Endodermal cell (in vitro differentiated cells): ENCODE data around the gene ZBTB4. TPM values are rescaled to one million over a fixed set of nuclear protein-coding genes. Genes with fewer than 3 reads are reported as not detected.

Source experiments
- DNase-seq: peaks from one replicate; pipeline ENCODE4 v3.0.0-alpha.2; 2017
- H3K27ac ChIP-seq: 2 replicates; pipeline ENCODE4 v1.5.1; 2013; ENCODE audit warnings: mild to moderate bottlenecking, low read depth, low read length, moderate library complexity
- H3K27me3 ChIP-seq: 2 replicates; pipeline ENCODE4 v1.6.1; 2013; ENCODE audit warnings: mild to moderate bottlenecking, low read length, moderate library complexity; ENCODE audit not compliant: insufficient read depth, control insufficient read depth, poor library complexity, severe bottlenecking
- H3K36me3 ChIP-seq: 2 replicates; pipeline ENCODE4 v1.7.0; 2013; ENCODE audit warnings: mild to moderate bottlenecking, low read length, moderate library complexity; ENCODE audit not compliant: control insufficient read depth, insufficient read depth
- H3K4me1 ChIP-seq: one replicate; pipeline ENCODE4 v1.7.0; 2013; ENCODE audit warnings: low read length; ENCODE audit not compliant: control insufficient read depth, insufficient read depth
- H3K4me3 ChIP-seq: 2 replicates; pipeline ENCODE4 v1.5.1; 2013; ENCODE audit warnings: mild to moderate bottlenecking, low read length, moderate library complexity
- H3K9ac ChIP-seq: 2 replicates; pipeline ENCODE4 v1.6.1; 2013; ENCODE audit warnings: mild to moderate bottlenecking, low read length, moderate library complexity; ENCODE audit not compliant: poor library complexity, severe bottlenecking; ENCODE audit errors: extremely low read depth
- H3K9me3 ChIP-seq: 2 replicates; pipeline ENCODE4 v1.6.1; 2013; ENCODE audit warnings: mild to moderate bottlenecking, low read length, moderate library complexity; ENCODE audit not compliant: control insufficient read depth
- H3K27ac Mint-ChIP-seq: 2 replicates; pipeline ENCODE4 v1.8.0; 2020; ENCODE audit warnings: mixed read lengths
- H3K27me3 Mint-ChIP-seq: 2 replicates; pipeline ENCODE4 v1.8.0; 2021; ENCODE audit warnings: mild to moderate bottlenecking, mixed read lengths; ENCODE audit not compliant: insufficient read depth
- H3K36me3 Mint-ChIP-seq: 2 replicates; pipeline ENCODE4 v1.8.0; 2020; ENCODE audit warnings: low read depth, mixed read lengths
- H3K4me1 Mint-ChIP-seq: 2 replicates; pipeline ENCODE4 v1.8.0; 2020; ENCODE audit warnings: mixed read lengths
- H3K4me3 Mint-ChIP-seq: 2 replicates; pipeline ENCODE4 v1.8.0; 2020; ENCODE audit warnings: mild to moderate bottlenecking, moderate library complexity, mixed read lengths
- H3K9me3 Mint-ChIP-seq: 2 replicates; pipeline ENCODE4 v1.8.0; 2020; ENCODE audit warnings: mild to moderate bottlenecking, mixed read lengths
- WGBS, 2 experiments: methylation state at CpG; one replicate each; pipeline versions ENCODE4 v1.1.5 to v1.1.7; 2013; ENCODE audit warnings: missing lambda C conversion rate in 2 of 2, mixed read lengths in 1 of 2; ENCODE audit not compliant: insufficient coverage in 1 of 2, insufficient read length in 1 of 2; 5-methylcytosine and 5-hydroxymethylcytosine counted together
- long read RNA-seq, 4 experiments: library from polyadenylated mRNA in 2 of 4; library from RNA in 1 of 4; library from capped mRNA in 1 of 4; stranded (forward) in 3 of 4; unstranded in 1 of 4; transcript quantifications; one replicate each; pipeline ENCODE4 v2.0.0, GENCODE V29; 2020 to 2021; ENCODE audit warnings: inconsistent platforms in 1 of 4
- polyA plus RNA-seq, 2 experiments: library from polyadenylated mRNA; stranded (reverse); fragments of 50-300 nt; gene quantifications; one replicate each; pipeline ENCODE4 v1.2.3, GENCODE V29; 2013
- total RNA-seq, 2 donors: library from RNA; stranded (reverse); fragmentation: NEBNext Ultra II Directional in 1 of 2; extraction: Animal tissue kit (Norgen Biotek cat#: 25700) in 1 of 2; gene quantifications; 2 replicates in 1 of 2; 3 replicates in 1 of 2; pipeline ENCODE4 v1.2.1, GENCODE V29; 2021
- TF ChIP-seq, protein P1 (sequence below): fragments of 200-600 bp; sonication (generic); conservative IDR thresholded peaks from 2 replicates; pipeline ENCODE4 v1.5.0; 2021; ENCODE audit warnings: antibody characterized with exemption, mild to moderate bottlenecking

ZBTB4 gene, protein sequence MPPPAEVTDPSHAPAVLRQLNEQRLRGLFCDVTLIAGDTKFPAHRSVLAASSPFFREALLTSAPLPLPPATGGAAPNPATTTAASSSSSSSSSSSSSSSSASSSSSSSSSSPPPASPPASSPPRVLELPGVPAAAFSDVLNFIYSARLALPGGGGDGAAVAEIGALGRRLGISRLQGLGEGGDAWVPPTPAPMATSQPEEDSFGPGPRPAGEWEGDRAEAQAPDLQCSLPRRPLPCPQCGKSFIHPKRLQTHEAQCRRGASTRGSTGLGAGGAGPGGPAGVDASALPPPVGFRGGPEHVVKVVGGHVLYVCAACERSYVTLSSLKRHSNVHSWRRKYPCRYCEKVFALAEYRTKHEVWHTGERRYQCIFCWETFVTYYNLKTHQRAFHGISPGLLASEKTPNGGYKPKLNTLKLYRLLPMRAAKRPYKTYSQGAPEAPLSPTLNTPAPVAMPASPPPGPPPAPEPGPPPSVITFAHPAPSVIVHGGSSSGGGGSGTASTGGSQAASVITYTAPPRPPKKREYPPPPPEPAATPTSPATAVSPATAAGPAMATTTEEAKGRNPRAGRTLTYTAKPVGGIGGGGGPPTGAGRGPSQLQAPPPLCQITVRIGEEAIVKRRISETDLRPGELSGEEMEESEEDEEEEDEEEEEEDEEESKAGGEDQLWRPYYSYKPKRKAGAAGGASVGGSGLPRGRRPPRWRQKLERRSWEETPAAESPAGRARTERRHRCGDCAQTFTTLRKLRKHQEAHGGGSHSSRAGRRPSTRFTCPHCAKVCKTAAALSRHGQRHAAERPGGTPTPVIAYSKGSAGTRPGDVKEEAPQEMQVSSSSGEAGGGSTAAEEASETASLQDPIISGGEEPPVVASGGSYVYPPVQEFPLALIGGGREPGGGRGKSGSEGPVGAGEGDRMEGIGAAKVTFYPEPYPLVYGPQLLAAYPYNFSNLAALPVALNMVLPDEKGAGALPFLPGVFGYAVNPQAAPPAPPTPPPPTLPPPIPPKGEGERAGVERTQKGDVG
- total RNA-seq: 10 to 100 TPM; 18.8 to 25.5 TPM
- 13.0 TPM for polyA plus RNA-seq (2013, experiment 1 of 2)
- 12.7 TPM for polyA plus RNA-seq (2013, experiment 2 of 2)
- long read RNA-seq, experiment 1, partial matches to known transcripts: 0 of 5 reads
- long read RNA-seq, experiment 1, other reads (novel, unspliced or antisense): 5 of 5 reads
- long read RNA-seq, experiment 2, full-length matches to known transcripts: 18 of 42 reads
- long read RNA-seq, experiment 2, partial matches to known transcripts: 2 of 42 reads
- long read RNA-seq, experiment 2, other reads (novel, unspliced or antisense): 22 of 42 reads
- long read RNA-seq, experiment 3, partial matches to known transcripts: 0 of 10 reads
- long read RNA-seq, experiment 3, other reads (novel, unspliced or antisense): 10 of 10 reads
- long read RNA-seq, experiment 4, partial matches to known transcripts: 0 of 2 reads
- long read RNA-seq, experiment 4, other reads (novel, unspliced or antisense): 2 of 2 reads

DNA sequence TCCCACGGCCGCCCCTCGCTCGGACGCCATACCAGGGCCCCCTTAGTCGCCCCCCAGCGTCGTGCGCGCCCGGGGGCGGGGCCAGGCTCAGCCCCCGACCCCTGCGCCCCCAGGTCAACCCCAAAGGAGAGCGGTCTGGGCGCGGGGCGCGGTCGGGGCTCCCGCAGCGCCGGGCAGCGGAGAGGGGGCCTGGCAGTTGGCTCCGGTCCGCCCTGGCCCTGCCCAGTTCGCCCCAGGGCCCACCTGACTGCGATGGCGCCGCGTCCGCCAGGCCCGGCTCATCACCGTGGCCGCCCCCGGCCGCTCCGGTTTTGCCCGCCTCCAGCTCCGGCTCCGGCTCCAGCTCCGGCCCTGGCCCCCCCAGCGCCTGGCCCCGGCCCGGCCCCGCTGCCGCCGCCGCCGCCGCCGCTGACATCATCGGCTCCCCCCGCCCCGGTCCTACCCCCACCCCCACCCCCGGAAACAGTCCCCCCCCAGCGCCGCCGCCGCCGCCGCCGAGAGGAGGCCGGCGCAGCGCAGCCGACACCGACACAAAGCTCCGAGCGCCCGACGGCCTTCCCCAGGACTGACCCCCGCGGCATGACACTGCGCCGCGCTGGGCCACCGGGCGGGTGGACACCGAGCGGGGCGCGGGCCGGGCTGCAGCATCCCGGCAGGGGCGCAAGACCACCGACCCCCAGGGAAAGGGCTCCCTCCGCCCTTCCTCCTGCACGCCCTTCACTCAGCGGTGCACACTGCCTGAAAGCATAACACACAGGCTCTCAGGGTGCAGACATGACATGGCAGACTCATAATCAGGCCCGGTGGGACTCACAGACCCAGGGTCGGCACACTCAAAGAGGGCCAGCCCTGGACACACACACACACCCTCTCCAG is at the start of gene ZBTB4:
Gene ZBTB4 (minus strand): TSS at position 419 of the 876 bp plus-strand sequence. CDS start 12,830 bp downstream, outside the sequence.
- Histone ChIP-seq H3K4me1 (peaks cover 15% of the 10 kb centered on the region), H3K9ac (peak within 1 kb of the TSS; percentile 76), H3K27me3 (no peaks in the 10 kb centered on the region), H3K36me3 (no peaks in the 10 kb centered on the region), H3K4me3 (peak within 1 kb of the TSS; percentile 84), H3K27ac (peak within 1 kb of the TSS; percentile 79), H3K9me3 (no peaks in the 10 kb centered on the region)
- H3K27me3 Mint-ChIP-seq: no peaks in the 10 kb centered on the region
- peaks cover 48% of the 10 kb centered on the region for H3K4me1 Mint-ChIP-seq
- TF ChIP-seq, protein P1, sequence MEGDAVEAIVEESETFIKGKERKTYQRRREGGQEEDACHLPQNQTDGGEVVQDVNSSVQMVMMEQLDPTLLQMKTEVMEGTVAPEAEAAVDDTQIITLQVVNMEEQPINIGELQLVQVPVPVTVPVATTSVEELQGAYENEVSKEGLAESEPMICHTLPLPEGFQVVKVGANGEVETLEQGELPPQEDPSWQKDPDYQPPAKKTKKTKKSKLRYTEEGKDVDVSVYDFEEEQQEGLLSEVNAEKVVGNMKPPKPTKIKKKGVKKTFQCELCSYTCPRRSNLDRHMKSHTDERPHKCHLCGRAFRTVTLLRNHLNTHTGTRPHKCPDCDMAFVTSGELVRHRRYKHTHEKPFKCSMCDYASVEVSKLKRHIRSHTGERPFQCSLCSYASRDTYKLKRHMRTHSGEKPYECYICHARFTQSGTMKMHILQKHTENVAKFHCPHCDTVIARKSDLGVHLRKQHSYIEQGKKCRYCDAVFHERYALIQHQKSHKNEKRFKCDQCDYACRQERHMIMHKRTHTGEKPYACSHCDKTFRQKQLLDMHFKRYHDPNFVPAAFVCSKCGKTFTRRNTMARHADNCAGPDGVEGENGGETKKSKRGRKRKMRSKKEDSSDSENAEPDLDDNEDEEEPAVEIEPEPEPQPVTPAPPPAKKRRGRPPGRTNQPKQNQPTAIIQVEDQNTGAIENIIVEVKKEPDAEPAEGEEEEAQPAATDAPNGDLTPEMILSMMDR: peak; percentile 23
- no peaks in the 10 kb centered on the region for H3K9me3 Mint-ChIP-seq
- 1 to 2% methylated on average over 15 to 77 of the region's 92 CpGs for WGBS, 2 experiments
- H3K36me3 Mint-ChIP-seq: peaks cover 4% of the 10 kb centered on the region
- peak within 1 kb of the TSS; percentile 88 for H3K4me3 Mint-ChIP-seq
- peak within 1 kb of the TSS; percentile 99 for H3K27ac Mint-ChIP-seq
- peak; percentile 84 for DNase-seq

DNA sequence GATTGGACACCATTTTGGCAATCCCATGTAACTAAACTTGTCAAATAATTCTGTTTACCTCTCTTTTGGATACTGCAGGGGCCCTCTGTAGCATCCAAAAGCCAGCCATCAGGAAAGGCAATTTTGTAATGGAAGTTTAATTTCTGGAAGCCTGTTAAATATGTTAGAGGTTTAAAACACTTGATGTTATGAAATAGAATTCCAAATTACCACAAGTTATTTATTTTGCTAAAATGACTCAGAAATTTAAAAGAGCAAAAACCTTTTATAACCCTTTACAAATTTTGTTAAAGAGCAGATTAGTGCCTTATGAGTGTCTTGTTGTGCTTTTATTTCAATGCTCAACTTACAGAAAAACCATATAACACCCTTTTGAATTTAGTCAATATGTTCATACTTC is 49.4 kb upstream of the ZBTB4 start:
- H3K27me3 ChIP-seq: no peaks in the 10 kb centered on the region
- no peaks in the 10 kb centered on the region for H3K36me3 ChIP-seq
- no peak overlapping the region for H3K27ac ChIP-seq
- no peak overlapping the region for H3K4me3 Mint-ChIP-seq
- no peak overlapping the region for H3K27ac Mint-ChIP-seq
- no peak overlapping the region for H3K4me3 ChIP-seq
- H3K36me3 Mint-ChIP-seq: no peaks in the 10 kb centered on the region
- H3K9me3 ChIP-seq: peaks cover 30% of the 10 kb centered on the region
- no peaks in the 10 kb centered on the region for H3K4me1 ChIP-seq
- H3K27me3 Mint-ChIP-seq: peaks cover 15% of the 10 kb centered on the region
- no peaks in the 10 kb centered on the region for H3K4me1 Mint-ChIP-seq
- TF ChIP-seq, protein P1: no peak
- DNase-seq: no peak
- peaks cover 50% of the 10 kb centered on the region for H3K9me3 Mint-ChIP-seq
- H3K9ac ChIP-seq: no peak overlapping the region
